Measurements from ENCODE around the gene TATDN2.

The TATDN2 gene

GRCh38 chr3:10248184-10248983, at the start of gene TATDN2:
Gene TATDN2, plus strand, starts transcription at chr3:10248459. Its CDS starts 742 bp downstream, at chr3:10249201.
- peak; percentile 80 for DNase-seq

GRCh38 chr3:10198761-10199649, 49.3 kb upstream of the TATDN2 start:
- no peak for DNase-seq

- no peak for DNase-seq
Observed at GRCh38 chr3:10204921-10205320, 43.3 kb upstream of the TATDN2 start.

GRCh38 chr3:10205451-10206165, 42.7 kb upstream of the TATDN2 start:
- no peak for DNase-seq

GRCh38 chr3:10206166-10206511, 42.1 kb upstream of the TATDN2 start:
- DNase-seq, result no peak

- no peak for DNase-seq
Observed at GRCh38 chr3:10213156-10213792, 35.0 kb upstream of the TATDN2 start.

GRCh38 chr3:10215578-10216368, 32.5 kb upstream of the TATDN2 start:
- no peak for DNase-seq

- no peak for DNase-seq
Observed at GRCh38 chr3:10217359-10217758, 30.9 kb upstream of the TATDN2 start.

GRCh38 chr3:10219737-10220136, 28.5 kb upstream of the TATDN2 start:
- DNase-seq, result no peak

- no peak for DNase-seq
Observed at GRCh38 chr3:10223676-10224639, 24.3 kb upstream of the TATDN2 start.

- DNase-seq, result peak; percentile 20
Observed at GRCh38 chr3:10224794-10225665, 23.2 kb upstream of the TATDN2 start.

- no peak for DNase-seq
Observed at GRCh38 chr3:10226293-10226692, 22.0 kb upstream of the TATDN2 start.

GRCh38 chr3:10228248-10228950, 19.9 kb upstream of the TATDN2 start:
- DNase-seq, result no peak

- DNase-seq, result no peak
Observed at GRCh38 chr3:10229576-10229975, 18.7 kb upstream of the TATDN2 start.

- DNase-seq, result no peak
Observed at GRCh38 chr3:10232137-10232536, 16.1 kb upstream of the TATDN2 start.

GRCh38 chr3:10233988-10234387, 14.3 kb upstream of the TATDN2 start:
- DNase-seq, result no peak

GRCh38 chr3:10234526-10235230, 13.6 kb upstream of the TATDN2 start:
- no peak for DNase-seq

- DNase-seq, result no peak
Observed at GRCh38 chr3:10235551-10235950, 12.7 kb upstream of the TATDN2 start.

All from NCI-H1436 (cell line).